Lower leg skin (tissue), 4 donors: ENCODE data around the gene SPATA33. TPM values are rescaled to one million over a fixed set of nuclear protein-coding genes. Genes with fewer than 3 reads are reported as not detected.

Source experiments
- DNase-seq, 2 donors: peaks; one replicate each; pipeline ENCODE4 v3.0.0-alpha.2; 2019; ENCODE audit warnings: low spot score in 2 of 2
- H3K4me3 ChIP-seq: fragments of 200-600 bp; sonication (generic); 2 replicates; pipeline ENCODE4 v1.5.1; 2017; ENCODE audit warnings: mild to moderate bottlenecking, low read depth; ENCODE audit not compliant: poor library complexity, severe bottlenecking
- POLR2A ChIP-seq, 2 donors: fragments of 450-650 bp; IDR thresholded peaks; one replicate each; pipeline ENCODE4 v1.6.1; 2016 to 2017; ENCODE audit warnings: antibody characterized with exemption in 2 of 2, mild to moderate bottlenecking in 1 of 2, moderate library complexity in 1 of 2
- WGBS, 2 donors: methylation state at CpG; one replicate each; pipeline ENCODE4 v1.1.5; 2018; 5-methylcytosine and 5-hydroxymethylcytosine counted together
- intact Hi-C: fragments of 100-400 bp; cut with DNase I; formaldehyde crosslinking; loops from one replicate; pipeline ENCODE4 v1.15.0; 2023; ENCODE audit warnings: low total_unique reads
- total RNA-seq, 4 donors: library from RNA; depleted of rRNA; stranded (reverse); fragments of >200 nt; gene quantifications; one replicate each; pipeline ENCODE4 v1.1.0, GENCODE V29; 2016
- TF ChIP-seq, protein P1 (sequence below), 3 donors: fragments of 450-650 bp; IDR thresholded peaks; one replicate each; pipeline ENCODE4 v1.5.1; 2016; ENCODE audit warnings: antibody characterized with exemption in 3 of 3, mild to moderate bottlenecking in 3 of 3, moderate library complexity in 2 of 3

Gene SPATA33
- total RNA-seq, 4 donors from 2014 or later = 1.1 to 4.1 (median 2.5) TPM

DNA sequence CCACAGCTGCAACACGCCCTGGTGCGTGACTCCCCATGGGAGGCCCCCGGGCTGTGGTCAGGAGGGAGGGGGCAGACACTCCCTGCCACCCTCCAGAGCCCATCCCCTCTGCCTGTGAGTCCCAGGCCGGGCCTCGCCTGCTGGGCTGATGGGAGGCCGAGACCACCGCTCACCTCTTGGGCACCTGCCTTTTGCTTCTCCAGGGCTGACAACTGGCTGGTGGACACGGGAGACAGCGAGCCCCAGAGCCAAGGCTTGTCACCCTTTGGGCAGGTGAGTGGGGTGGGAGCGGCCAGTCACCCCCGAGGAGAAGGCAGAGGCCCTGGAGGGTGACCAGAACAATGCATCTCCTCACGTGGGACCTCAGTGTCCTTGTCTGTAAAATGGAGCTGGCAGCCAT, 21.0 kb upstream of the SPATA33 start:
- intact Hi-C loops = no loop called here
- no peak for DNase-seq
- 77 to 86% methylated on average over 6 to 11 of the region's 12 CpGs for WGBS, 2 donors
- no peak overlapping the region for H3K4me3 ChIP-seq
- no peak for TF ChIP-seq POLR2A (IDR thresholded peaks at IDR 0.05)
- TF ChIP-seq, protein P1, sequence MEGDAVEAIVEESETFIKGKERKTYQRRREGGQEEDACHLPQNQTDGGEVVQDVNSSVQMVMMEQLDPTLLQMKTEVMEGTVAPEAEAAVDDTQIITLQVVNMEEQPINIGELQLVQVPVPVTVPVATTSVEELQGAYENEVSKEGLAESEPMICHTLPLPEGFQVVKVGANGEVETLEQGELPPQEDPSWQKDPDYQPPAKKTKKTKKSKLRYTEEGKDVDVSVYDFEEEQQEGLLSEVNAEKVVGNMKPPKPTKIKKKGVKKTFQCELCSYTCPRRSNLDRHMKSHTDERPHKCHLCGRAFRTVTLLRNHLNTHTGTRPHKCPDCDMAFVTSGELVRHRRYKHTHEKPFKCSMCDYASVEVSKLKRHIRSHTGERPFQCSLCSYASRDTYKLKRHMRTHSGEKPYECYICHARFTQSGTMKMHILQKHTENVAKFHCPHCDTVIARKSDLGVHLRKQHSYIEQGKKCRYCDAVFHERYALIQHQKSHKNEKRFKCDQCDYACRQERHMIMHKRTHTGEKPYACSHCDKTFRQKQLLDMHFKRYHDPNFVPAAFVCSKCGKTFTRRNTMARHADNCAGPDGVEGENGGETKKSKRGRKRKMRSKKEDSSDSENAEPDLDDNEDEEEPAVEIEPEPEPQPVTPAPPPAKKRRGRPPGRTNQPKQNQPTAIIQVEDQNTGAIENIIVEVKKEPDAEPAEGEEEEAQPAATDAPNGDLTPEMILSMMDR (IDR thresholded peaks at IDR 0.05) = no peak

DNA sequence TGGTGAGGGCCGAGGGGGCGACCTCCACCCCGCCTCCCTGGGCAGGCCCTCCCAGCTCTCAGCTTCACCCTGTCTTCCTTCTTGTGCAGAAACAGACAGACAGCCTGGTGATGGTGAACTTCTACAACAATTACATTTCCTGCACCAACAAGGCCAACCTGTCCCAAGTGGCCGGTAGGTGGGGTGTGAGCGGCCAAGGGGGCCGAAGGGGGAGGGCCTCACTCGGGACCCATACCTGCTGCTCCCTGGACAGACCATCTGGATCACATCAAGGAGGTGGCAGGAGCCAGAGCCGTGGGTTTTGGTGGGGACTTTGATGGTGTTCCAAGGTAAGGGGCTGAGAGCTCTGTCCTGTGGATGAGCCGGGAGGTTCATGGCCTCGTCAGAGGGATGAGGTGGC, 20.3 kb upstream of the SPATA33 start:
- intact Hi-C loops = no loop called here
- no peak for TF ChIP-seq POLR2A (IDR thresholded peaks at IDR 0.05)
- TF ChIP-seq, protein P1 (IDR thresholded peaks at IDR 0.05) = no peak
- WGBS, 2 donors = 58 to 63% methylated on average over 10 of the region's 10 CpGs
- no peak for DNase-seq
- no peak overlapping the region for H3K4me3 ChIP-seq

DNA sequence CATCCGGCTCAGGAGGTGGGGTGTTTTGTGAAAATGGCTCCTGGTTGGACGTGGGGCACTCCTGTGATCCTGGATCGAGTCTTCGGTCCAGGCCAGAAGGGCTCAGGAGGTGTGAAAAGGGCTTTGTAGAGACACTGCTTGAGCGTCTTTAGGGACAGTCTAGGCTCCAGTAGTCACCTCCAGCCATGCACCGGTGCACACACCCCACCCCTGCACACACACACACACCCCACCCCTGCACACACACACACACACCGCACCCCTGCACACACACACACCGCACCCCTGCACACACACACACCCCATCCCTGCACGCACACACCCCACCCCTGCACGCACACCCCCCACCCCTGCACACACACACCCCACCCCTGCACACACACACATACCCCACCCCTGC, 19.2 kb upstream of the SPATA33 start:
- no peak for TF ChIP-seq POLR2A (IDR thresholded peaks at IDR 0.05)
- TF ChIP-seq, protein P1 (IDR thresholded peaks at IDR 0.05) = no peak
- intact Hi-C loops = no loop called here
- 69 to 73% methylated on average over 8 to 9 of the region's 10 CpGs for WGBS, 2 donors
- no peak for DNase-seq
- H3K4me3 ChIP-seq = no peak overlapping the region

DNA sequence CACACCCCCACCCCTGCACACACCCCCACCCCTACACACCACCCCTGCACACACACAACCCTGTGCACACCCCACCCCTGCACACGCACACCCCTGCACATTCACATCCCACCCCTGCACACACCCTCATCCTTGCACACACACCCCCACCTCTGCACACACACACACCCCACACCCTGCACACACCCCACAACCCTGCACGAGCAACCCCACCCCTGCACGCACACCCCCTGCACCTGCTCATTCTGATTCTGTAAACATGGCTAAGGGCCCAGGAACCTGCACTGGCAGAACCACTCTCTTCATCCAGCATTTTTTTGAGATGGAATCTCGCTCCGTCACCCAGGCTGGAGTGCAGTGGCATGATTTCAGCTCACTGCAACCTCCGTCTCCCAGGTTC, 18.3 kb upstream of the SPATA33 start:
- no peak overlapping the region for H3K4me3 ChIP-seq
- no peak for DNase-seq
- intact Hi-C loops = no loop called here
- TF ChIP-seq, protein P1 (IDR thresholded peaks at IDR 0.05) = no peak
- TF ChIP-seq POLR2A (IDR thresholded peaks at IDR 0.05) = no peak
- 59 to 63% methylated on average over 6 of the region's 6 CpGs for WGBS, 2 donors

DNA sequence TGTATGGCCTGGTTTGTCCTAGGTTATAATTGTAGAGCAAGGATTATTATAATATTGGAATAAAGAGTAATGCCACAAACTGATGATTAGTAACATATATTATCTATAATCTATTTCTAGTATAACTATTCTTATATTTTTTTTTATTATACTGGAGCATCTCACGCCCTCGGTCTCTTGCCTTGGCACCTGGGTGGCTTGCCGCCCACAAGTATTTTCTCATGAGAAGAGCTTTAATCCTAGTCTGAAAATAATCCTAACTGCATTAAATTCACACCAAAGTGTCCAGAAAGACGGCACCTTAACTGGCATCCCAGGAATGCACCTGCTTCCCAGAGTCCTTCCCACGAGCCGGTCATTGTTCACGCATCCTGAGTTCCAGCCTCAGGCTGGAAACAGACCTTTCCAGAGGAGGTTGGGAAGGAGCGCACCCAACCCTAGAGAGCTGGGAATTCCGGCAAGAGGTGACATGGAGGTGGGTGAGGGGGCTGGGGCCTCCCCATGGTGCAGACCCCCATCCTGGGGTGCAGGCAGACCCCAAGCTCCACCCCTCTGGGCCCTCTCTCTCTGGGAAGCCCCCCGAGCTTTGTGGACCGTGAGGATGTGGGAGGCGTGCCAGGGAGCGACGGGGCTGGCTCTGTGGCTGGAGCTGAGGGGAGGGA, 16.0 kb upstream of the SPATA33 start:
- no peak overlapping the region for H3K4me3 ChIP-seq
- DNase-seq = no peak
- WGBS, 2 donors = 25 to 28% methylated on average over 14 of the region's 14 CpGs
- intact Hi-C loops = no loop called here
- no peak for TF ChIP-seq POLR2A (IDR thresholded peaks at IDR 0.05)
- TF ChIP-seq, protein P1 (IDR thresholded peaks at IDR 0.05) = no peak

DNA sequence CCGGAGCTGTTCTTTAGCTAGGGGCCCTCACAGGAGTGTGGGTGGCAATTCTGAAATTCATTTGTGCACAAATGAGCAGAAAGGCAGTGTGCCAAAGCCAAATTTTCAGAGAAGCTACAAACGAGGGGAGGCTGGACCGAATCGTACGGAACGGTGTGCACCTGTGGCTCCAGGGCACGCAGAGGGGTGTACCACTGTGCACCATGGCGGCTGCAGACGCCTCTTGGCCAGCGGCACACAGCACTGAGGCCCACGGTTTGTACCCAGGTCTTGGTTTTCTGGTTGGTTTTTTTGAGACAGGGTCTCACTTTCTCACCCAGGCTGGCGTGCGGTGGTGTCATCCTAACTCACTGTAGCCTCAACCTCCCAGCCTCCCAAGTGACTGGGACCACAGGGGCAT, 15.1 kb upstream of the SPATA33 start:
- no peak for DNase-seq
- 58 to 74% methylated on average over 13 of the region's 13 CpGs for WGBS, 2 donors
- intact Hi-C loops = no loop called here
- TF ChIP-seq, protein P1 (IDR thresholded peaks at IDR 0.05) = no peak
- TF ChIP-seq POLR2A (IDR thresholded peaks at IDR 0.05) = no peak
- no peak overlapping the region for H3K4me3 ChIP-seq
